PFSK-1 (cell line): ENCODE results near the gene RANBP17.

ENCODE experiments used
- REST ChIP-seq, 2 experiments: IDR thresholded peaks; 2 replicates each; pipeline versions ENCODE4 v1.6.1 to v1.8.0; 2011 to 2012; ENCODE audit warnings: low read depth in 2 of 2, low read length in 2 of 2, control low read depth in 1 of 2, inconsistent platforms in 1 of 2, mild to moderate bottlenecking in 1 of 2, moderate library complexity in 1 of 2; ENCODE audit not compliant: insufficient read depth in 1 of 2
- SIN3A ChIP-seq: IDR thresholded peaks from 2 replicates; pipeline ENCODE4 v1.6.1; 2012; ENCODE audit warnings: mild to moderate bottlenecking, low read length, moderate library complexity, borderline replicate concordance; ENCODE audit not compliant: insufficient read depth

GRCh38 chr5:170963521-170963920 is 101.7 kb downstream of the RANBP17 start:
- no peak for TF ChIP-seq SIN3A
- no peak for TF ChIP-seq REST (IDR thresholded peaks at IDR 0.05; ENCODE audit: insufficient read depth in 1 of 2, low read depth in 2 of 2, low read length in 2 of 2)
